ENCODE data around the gene LDB3. TPM values are rescaled to one million over a fixed set of nuclear protein-coding genes. Genes with fewer than 3 reads are reported as not detected.

LDB3 gene
- total and polyA plus RNA-seq, 3 donors from 2014 or later = 2.7 to 20.3 (median 3.6) TPM

GRCh38 chr10:86752311-86752710 is 84.0 kb downstream of the LDB3 start:
- H3K27ac ChIP-seq = no peak overlapping the region
- no peaks in the 10 kb centered on the region for H3K27me3 ChIP-seq
- WGBS, 2 donors = 45 to 61% methylated on average over 4 of the region's 4 CpGs
- TF ChIP-seq POLR2A (IDR thresholded peaks at IDR 0.05) (no peak), CTCF (IDR thresholded peaks at IDR 0.05) (no peak)
- intact Hi-C loops (cut with DNase I; ENCODE audit: low total_unique reads) = no loop called here
- DNase-seq = no peak
- H3K9me3 ChIP-seq = no peaks in the 10 kb centered on the region
- no peak overlapping the region for H3K4me3 ChIP-seq
- no peaks in the 10 kb centered on the region for H3K36me3 ChIP-seq (ENCODE audit: low read depth, missing control alignments)
- peaks cover 7% of the 10 kb centered on the region for H3K4me1 ChIP-seq

- Histone ChIP-seq H3K4me1 (peaks cover 7% of the 10 kb centered on the region), H3K4me3 (no peak overlapping the region), H3K9me3 (no peaks in the 10 kb centered on the region), H3K27ac (no peak overlapping the region), H3K36me3 (ENCODE audit: low read depth, missing control alignments) (no peaks in the 10 kb centered on the region), H3K27me3 (no peaks in the 10 kb centered on the region)
- DNase-seq = no peak
- intact Hi-C loops (cut with DNase I; ENCODE audit: low total_unique reads) = no loop called here
- TF ChIP-seq CTCF (IDR thresholded peaks at IDR 0.05) = no peak
- TF ChIP-seq POLR2A (IDR thresholded peaks at IDR 0.05) = no peak
- WGBS, 2 donors = 64 to 87% methylated on average over 2 of the region's 2 CpGs
Measured at GRCh38 chr10:86753051-86753450, 84.7 kb downstream of the LDB3 start.

- no peaks in the 10 kb centered on the region for H3K36me3 ChIP-seq (ENCODE audit: low read depth, missing control alignments)
- no peak for TF ChIP-seq CTCF (IDR thresholded peaks at IDR 0.05)
- intact Hi-C loops (cut with DNase I; ENCODE audit: low total_unique reads) = no loop called here
- no peak overlapping the region for H3K4me3 ChIP-seq
- 57 to 58% methylated on average over 12 of the region's 12 CpGs for WGBS, 2 donors
- peaks cover 11% of the 10 kb centered on the region for H3K4me1 ChIP-seq
- no peaks in the 10 kb centered on the region for H3K27me3 ChIP-seq
- H3K9me3 ChIP-seq = no peaks in the 10 kb centered on the region
- H3K27ac ChIP-seq = no peak overlapping the region
- no peak for DNase-seq
Measured at GRCh38 chr10:86753638-86754434, 85.5 kb downstream of the LDB3 start.

GRCh38 chr10:86755454-86755739 is 87.1 kb downstream of the LDB3 start:
- peaks cover 17% of the 10 kb centered on the region for H3K4me1 ChIP-seq
- DNase-seq = no peak
- no peak for TF ChIP-seq POLR2A (IDR thresholded peaks at IDR 0.05)
- no peak for TF ChIP-seq CTCF (IDR thresholded peaks at IDR 0.05)
- no peaks in the 10 kb centered on the region for H3K36me3 ChIP-seq (ENCODE audit: low read depth, missing control alignments)
- H3K27ac ChIP-seq = peak overlapping the region; percentile 98 to 99
- intact Hi-C loops (cut with DNase I; ENCODE audit: low total_unique reads) = no loop called here
- no peaks in the 10 kb centered on the region for H3K9me3 ChIP-seq
- H3K4me3 ChIP-seq = peak overlapping the region; percentile 92 to 96
- 1% methylated on average over 9 of the region's 9 CpGs for WGBS, 2 donors
- no peaks in the 10 kb centered on the region for H3K27me3 ChIP-seq
